NT2/D1 (cell line): Measurements from ENCODE around the gene TATDN3.

Experiments used
- DNase-seq: peaks from one replicate; pipeline ENCODE4 v3.0.0-alpha.2; 2011; ENCODE audit warnings: low read depth, low spot score
- H3K27me3 ChIP-seq: 2 replicates; pipeline ENCODE4 v1.6.0; 2011; ENCODE audit warnings: mild to moderate bottlenecking; ENCODE audit not compliant: insufficient read length, insufficient read depth
- H3K36me3 ChIP-seq: 2 replicates; pipeline ENCODE4 v1.6.1; 2011; ENCODE audit warnings: mild to moderate bottlenecking, low read length, mixed read lengths; ENCODE audit not compliant: insufficient read depth, insufficient read length
- H3K4me1 ChIP-seq: 2 replicates; pipeline ENCODE4 v1.5.1; 2011; ENCODE audit not compliant: insufficient read depth, insufficient read length
- H3K4me3 ChIP-seq: 2 replicates; pipeline ENCODE4 v1.5.1; 2011; ENCODE audit warnings: low read depth; ENCODE audit not compliant: insufficient read length
- H3K9ac ChIP-seq: 2 replicates; pipeline ENCODE4 v1.6.0; 2011; ENCODE audit warnings: low read depth; ENCODE audit not compliant: insufficient read length
- H3K9me3 ChIP-seq: 2 replicates; pipeline ENCODE4 v1.5.1; 2011; ENCODE audit warnings: mild to moderate bottlenecking, low read length; ENCODE audit not compliant: insufficient read depth
- SUZ12 ChIP-seq: IDR thresholded peaks from 2 replicates; pipeline ENCODE4 v1.6.1; 2011; ENCODE audit not compliant: insufficient read length, insufficient read depth; ENCODE audit errors: extremely low read depth
- YY1 ChIP-seq: IDR thresholded peaks from 2 replicates; pipeline ENCODE4 v1.6.1; 2011; ENCODE audit not compliant: insufficient read length, insufficient read depth
- ZNF274 ChIP-seq: IDR thresholded peaks from 2 replicates; pipeline ENCODE4 v1.6.1; 2011; ENCODE audit warnings: mild to moderate bottlenecking, low read depth, low read length

Gene TATDN3

GRCh38 chr1:212780759-212781158 is 10.9 kb upstream of the TATDN3 start:
- Histone ChIP-seq H3K4me3 (no peak overlapping the region), H3K27me3 (no peaks in the 10 kb centered on the region), H3K36me3 (peaks cover 54% of the 10 kb centered on the region), H3K9ac (no peak overlapping the region), H3K9me3 (peaks cover 17% of the 10 kb centered on the region), H3K4me1 (no peaks in the 10 kb centered on the region)
- no peak for DNase-seq
- TF ChIP-seq ZNF274 (no peak), YY1 (no peak), SUZ12 (no peak)

- H3K4me1 ChIP-seq: no peaks in the 10 kb centered on the region
- DNase-seq: no peak
- peaks cover 57% of the 10 kb centered on the region for H3K36me3 ChIP-seq
- H3K9ac ChIP-seq: no peak overlapping the region
- H3K9me3 ChIP-seq: peaks cover 17% of the 10 kb centered on the region
- TF ChIP-seq YY1 (no peak), SUZ12 (no peak), ZNF274 (no peak)
- H3K27me3 ChIP-seq: no peaks in the 10 kb centered on the region
- H3K4me3 ChIP-seq: no peak overlapping the region
Measured at GRCh38 chr1:212781225-212781624, 10.5 kb upstream of the TATDN3 start.

- H3K27me3 ChIP-seq: no peaks in the 10 kb centered on the region
- DNase-seq: no peak
- H3K9me3 ChIP-seq: peaks cover 17% of the 10 kb centered on the region
- peaks cover 64% of the 10 kb centered on the region for H3K36me3 ChIP-seq
- no peak for TF ChIP-seq YY1
- TF ChIP-seq ZNF274: no peak
- TF ChIP-seq SUZ12: no peak
- H3K9ac ChIP-seq: no peak overlapping the region
- no peaks in the 10 kb centered on the region for H3K4me1 ChIP-seq
- no peak overlapping the region for H3K4me3 ChIP-seq
Measured at GRCh38 chr1:212782422-212783154, 9.1 kb upstream of the TATDN3 start.

GRCh38 chr1:212783976-212784375 is 7.7 kb upstream of the TATDN3 start:
- Histone ChIP-seq H3K36me3 (peaks cover 65% of the 10 kb centered on the region), H3K9me3 (peaks cover 17% of the 10 kb centered on the region)

GRCh38 chr1:212785871-212786270 is 5.8 kb upstream of the TATDN3 start:
- Histone ChIP-seq H3K4me3 (no peak overlapping the region), H3K27me3 (no peaks in the 10 kb centered on the region), H3K9ac (no peak overlapping the region), H3K9me3 (peaks cover 12% of the 10 kb centered on the region), H3K4me1 (no peaks in the 10 kb centered on the region), H3K36me3 (peaks cover 59% of the 10 kb centered on the region)
- TF ChIP-seq YY1: no peak
- no peak for TF ChIP-seq ZNF274
- TF ChIP-seq SUZ12: no peak
- no peak for DNase-seq

More at GRCh38 chr1:212783976-212784375, 7.7 kb upstream of the TATDN3 start:
- H3K4me1 ChIP-seq: no peaks in the 10 kb centered on the region
- no peak overlapping the region for H3K9ac ChIP-seq
- no peaks in the 10 kb centered on the region for H3K27me3 ChIP-seq
- no peak for TF ChIP-seq ZNF274
- no peak for TF ChIP-seq SUZ12
- TF ChIP-seq YY1: no peak
- no peak overlapping the region for H3K4me3 ChIP-seq
- no peak for DNase-seq

GRCh38 chr1:212791261-212791675 is 426 bp upstream of the TATDN3 start:
- no peaks in the 10 kb centered on the region for H3K9me3 ChIP-seq
- no peak for DNase-seq
- TF ChIP-seq ZNF274 (no peak), SUZ12 (no peak), YY1 (no peak)
- peaks cover 2% of the 10 kb centered on the region for H3K4me1 ChIP-seq
- H3K36me3 ChIP-seq: peaks cover 24% of the 10 kb centered on the region
- H3K4me3 ChIP-seq: peak overlapping the region; percentile 99
- no peaks in the 10 kb centered on the region for H3K27me3 ChIP-seq
- peak overlapping the region; percentile 99 for H3K9ac ChIP-seq

- no peaks in the 10 kb centered on the region for H3K9me3 ChIP-seq
- H3K4me3 ChIP-seq: peak overlapping the region; percentile 99
- H3K4me1 ChIP-seq: peaks cover 2% of the 10 kb centered on the region
- peak overlapping the region; percentile 99 for H3K9ac ChIP-seq
- H3K36me3 ChIP-seq: peaks cover 24% of the 10 kb centered on the region
- DNase-seq: no peak
- no peak for TF ChIP-seq SUZ12
- no peak for TF ChIP-seq YY1
- no peak for TF ChIP-seq ZNF274
- H3K27me3 ChIP-seq: no peaks in the 10 kb centered on the region
Measured at GRCh38 chr1:212792396-212792908, 758 bp downstream of the TATDN3 start.
